ENCODE data around the gene EIF2A. TPM values are rescaled to one million over a fixed set of nuclear protein-coding genes. Genes with fewer than 3 reads are reported as not detected.
"Not testable (repeated sequence)": the region's sequence is repeated elsewhere in the genome, so short reads cannot be mapped to it uniquely, and the experiment has no call there.

Gene EIF2A
- total RNA-seq, 2 donors from 2014 or later, result 77.2 to 81.9 TPM

DNA sequence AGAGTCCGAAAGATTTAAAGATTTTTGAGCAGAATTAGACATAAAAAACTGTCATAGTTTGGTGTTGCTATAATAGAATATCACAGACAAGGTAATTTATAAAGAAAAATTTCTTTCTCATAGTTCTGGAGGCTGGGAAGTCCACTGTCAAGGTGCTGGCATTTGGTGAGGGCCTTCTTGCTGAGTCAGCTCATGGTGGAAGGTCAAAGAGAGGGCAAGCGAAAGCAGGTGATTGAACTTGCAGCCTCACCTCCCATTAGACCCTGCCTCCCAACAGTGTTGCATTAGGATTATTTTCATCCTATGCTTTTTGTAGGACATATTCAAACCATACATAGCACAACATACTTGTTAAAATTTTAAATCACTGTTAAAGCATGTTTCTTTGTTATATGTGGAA lies 66.4 kb downstream of the EIF2A start:
- TF ChIP-seq, protein P1, sequence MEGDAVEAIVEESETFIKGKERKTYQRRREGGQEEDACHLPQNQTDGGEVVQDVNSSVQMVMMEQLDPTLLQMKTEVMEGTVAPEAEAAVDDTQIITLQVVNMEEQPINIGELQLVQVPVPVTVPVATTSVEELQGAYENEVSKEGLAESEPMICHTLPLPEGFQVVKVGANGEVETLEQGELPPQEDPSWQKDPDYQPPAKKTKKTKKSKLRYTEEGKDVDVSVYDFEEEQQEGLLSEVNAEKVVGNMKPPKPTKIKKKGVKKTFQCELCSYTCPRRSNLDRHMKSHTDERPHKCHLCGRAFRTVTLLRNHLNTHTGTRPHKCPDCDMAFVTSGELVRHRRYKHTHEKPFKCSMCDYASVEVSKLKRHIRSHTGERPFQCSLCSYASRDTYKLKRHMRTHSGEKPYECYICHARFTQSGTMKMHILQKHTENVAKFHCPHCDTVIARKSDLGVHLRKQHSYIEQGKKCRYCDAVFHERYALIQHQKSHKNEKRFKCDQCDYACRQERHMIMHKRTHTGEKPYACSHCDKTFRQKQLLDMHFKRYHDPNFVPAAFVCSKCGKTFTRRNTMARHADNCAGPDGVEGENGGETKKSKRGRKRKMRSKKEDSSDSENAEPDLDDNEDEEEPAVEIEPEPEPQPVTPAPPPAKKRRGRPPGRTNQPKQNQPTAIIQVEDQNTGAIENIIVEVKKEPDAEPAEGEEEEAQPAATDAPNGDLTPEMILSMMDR (IDR thresholded peaks at IDR 0.05), result no peak
- no peak overlapping the region for H3K4me3 ChIP-seq
- no peaks in the 10 kb centered on the region for H3K27me3 ChIP-seq
- H3K9me3 ChIP-seq, result no peaks in the 10 kb centered on the region
- intact Hi-C loops (cut with DNase I), result no loop called here
- no peaks in the 10 kb centered on the region for H3K36me3 ChIP-seq
- no peaks in the 10 kb centered on the region for H3K4me1 ChIP-seq
- H3K9ac ChIP-seq (ENCODE audit: low read depth in 2 of 2, low read length in 2 of 2), result no peak overlapping the region
- no peak for DNase-seq
- H3K27ac ChIP-seq, result no peak overlapping the region

DNA sequence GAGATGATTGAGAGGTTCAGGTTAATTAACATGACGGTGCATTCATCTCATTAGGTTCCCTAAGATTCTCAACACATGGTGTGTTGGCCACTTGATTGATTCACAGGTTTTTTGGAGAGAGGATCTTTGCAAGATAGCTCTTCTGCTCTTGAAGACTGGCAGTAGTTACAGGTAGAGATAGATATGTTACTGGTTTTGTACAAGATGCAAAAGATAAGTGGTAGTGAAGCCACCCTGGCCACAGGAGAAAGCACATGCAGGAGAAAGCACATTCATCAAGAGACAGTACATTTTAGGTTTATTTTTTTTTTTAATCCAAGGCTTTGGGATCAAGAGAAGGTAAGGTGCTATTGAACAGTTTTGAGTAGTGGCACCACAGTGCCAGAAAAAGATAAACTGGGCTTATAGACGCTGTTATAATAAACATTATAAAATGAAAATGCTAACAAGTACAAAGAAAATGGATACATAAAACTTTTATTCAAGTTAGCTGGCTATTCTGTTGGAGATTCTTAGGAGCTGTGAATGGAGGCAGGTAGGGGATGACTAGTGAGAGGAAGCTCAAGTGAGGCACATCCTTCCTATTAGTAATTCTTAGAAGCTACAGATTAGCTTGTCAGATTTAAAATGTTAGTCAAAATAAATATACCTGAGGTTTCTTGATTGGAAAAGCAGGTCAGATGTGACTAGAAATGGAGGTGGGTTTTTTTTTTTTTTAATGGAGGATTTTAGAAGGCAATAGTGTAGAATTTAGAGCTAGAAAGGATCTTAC lies 67.3 kb downstream of the EIF2A start:
- H3K9ac ChIP-seq (ENCODE audit: low read depth in 2 of 2, low read length in 2 of 2), result no peak overlapping the region
- no peak overlapping the region for H3K4me3 ChIP-seq
- no peaks in the 10 kb centered on the region for H3K36me3 ChIP-seq
- TF ChIP-seq, protein P1 (IDR thresholded peaks at IDR 0.05), result no peak
- H3K9me3 ChIP-seq, result no peaks in the 10 kb centered on the region
- intact Hi-C loops (cut with DNase I), result no loop called here
- no peaks in the 10 kb centered on the region for H3K27me3 ChIP-seq
- DNase-seq, result no peak
- no peak overlapping the region for H3K27ac ChIP-seq
- H3K4me1 ChIP-seq, result no peaks in the 10 kb centered on the region

DNA sequence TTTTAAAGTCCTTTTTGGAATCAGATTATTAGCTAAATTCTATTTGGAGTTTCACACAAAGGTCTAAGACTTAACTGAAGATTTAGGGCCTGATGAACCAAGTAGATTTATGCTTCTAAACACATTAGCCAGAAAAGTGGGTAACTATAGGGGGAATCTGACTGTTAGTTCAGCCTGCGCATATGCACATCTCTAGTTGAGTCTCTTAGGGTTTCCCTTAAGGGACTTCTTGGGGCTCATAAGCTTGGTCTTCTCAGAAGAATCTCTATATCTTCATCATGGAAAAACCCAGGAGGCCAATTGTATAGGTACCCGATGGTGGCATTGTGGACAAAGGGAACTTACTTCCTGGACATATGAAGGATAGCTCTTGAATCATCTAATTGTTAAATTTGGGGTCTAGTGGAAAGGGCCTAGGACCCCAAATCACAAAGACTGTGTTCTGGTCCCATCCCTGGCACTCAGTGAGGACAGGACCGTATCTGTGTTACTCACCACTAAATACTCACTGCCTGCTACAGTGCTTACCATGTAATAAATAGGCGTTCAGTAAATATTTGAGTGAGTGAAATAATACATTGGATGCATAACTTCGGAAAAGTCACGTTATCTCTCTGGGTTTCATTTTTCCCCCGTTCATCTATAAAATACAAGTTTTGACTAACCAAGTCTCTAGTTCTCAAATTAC lies 73.6 kb downstream of the EIF2A start:
- no peak overlapping the region for H3K4me3 ChIP-seq
- H3K4me1 ChIP-seq, result no peaks in the 10 kb centered on the region
- H3K27me3 ChIP-seq, result no peaks in the 10 kb centered on the region
- H3K9ac ChIP-seq (ENCODE audit: low read depth in 2 of 2, low read length in 2 of 2), result no peak overlapping the region
- H3K9me3 ChIP-seq, result no peaks in the 10 kb centered on the region
- TF ChIP-seq, protein P1 (IDR thresholded peaks at IDR 0.05), result no peak
- no peak overlapping the region for H3K27ac ChIP-seq
- no peak for DNase-seq
- intact Hi-C loops (cut with DNase I), result no loop called here
- H3K36me3 ChIP-seq, result no peaks in the 10 kb centered on the region

DNA sequence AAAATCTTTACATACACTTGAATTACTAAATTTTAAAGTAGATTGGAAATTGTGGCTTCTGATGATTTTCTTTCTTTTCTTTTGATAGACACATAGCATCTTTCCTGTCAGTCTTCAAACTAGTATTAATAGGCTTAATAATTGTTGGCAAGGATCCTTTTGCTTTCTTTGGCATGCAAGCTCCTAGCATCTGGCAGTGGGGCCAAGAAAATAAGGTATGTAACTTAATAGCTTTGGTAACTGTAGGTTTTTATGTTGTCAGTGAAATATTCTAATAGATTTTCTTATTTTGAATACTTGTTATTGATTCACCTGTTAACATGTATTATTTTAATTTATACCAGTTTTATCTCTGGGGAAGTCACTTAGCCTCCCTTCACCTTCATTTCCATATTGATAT lies 76.4 kb downstream of the EIF2A start:
- intact Hi-C loops (cut with DNase I); H3K9ac ChIP-seq (ENCODE audit: low read depth in 2 of 2, low read length in 2 of 2); H3K27ac ChIP-seq; H3K4me3 ChIP-seq; H3K9me3 ChIP-seq; DNase-seq; H3K27me3 ChIP-seq; H3K36me3 ChIP-seq; H3K4me1 ChIP-seq: not testable (repeated sequence)

DNA sequence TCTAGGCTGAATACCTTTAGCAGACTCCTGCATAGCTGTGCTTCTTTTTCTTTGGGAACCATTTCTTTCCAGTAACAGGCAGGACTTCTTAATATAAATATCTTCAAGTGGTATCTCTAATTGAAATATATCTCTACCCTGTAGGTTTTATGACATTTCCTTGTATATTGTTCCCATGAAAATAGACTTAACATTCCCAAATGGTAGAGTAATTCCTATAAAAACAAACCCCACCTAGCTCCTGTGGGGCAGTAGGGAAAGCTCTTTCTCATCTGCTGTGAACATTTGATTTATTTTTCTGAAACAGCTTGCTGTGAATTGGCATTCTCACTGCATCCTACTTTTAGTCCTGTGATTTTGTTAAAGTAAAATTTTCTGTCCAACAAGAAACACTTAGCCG lies 77.4 kb downstream of the EIF2A start:
- no peak overlapping the region for H3K27ac ChIP-seq
- H3K9ac ChIP-seq (ENCODE audit: low read depth in 2 of 2, low read length in 2 of 2), result no peak overlapping the region
- no peaks in the 10 kb centered on the region for H3K36me3 ChIP-seq
- H3K4me1 ChIP-seq, result no peaks in the 10 kb centered on the region
- H3K4me3 ChIP-seq, result no peak overlapping the region
- no peaks in the 10 kb centered on the region for H3K9me3 ChIP-seq
- no peaks in the 10 kb centered on the region for H3K27me3 ChIP-seq
- TF ChIP-seq, protein P1 (IDR thresholded peaks at IDR 0.05), result no peak
- DNase-seq, result no peak
- intact Hi-C loops (cut with DNase I), result no loop called here
